Large intestine (tissue), 3 donors: ENCODE measurements around the gene NELL1. TPM values are rescaled to one million over a fixed set of nuclear protein-coding genes. Genes with fewer than 3 reads are reported as not detected.

Source experiments
- DNase-seq, 2 donors: peaks; one replicate each; pipeline versions ENCODE4 v3.0.0 to v3.0.0-alpha.2; 2013
- H3K27ac ChIP-seq: one replicate; pipeline ENCODE4 v1.5.1; 2013; ENCODE audit warnings: low read length
- H3K27me3 ChIP-seq: 2 replicates; pipeline ENCODE4 v1.6.1; 2013; ENCODE audit warnings: low read length; ENCODE audit not compliant: control insufficient read depth, insufficient read depth
- H3K36me3 ChIP-seq: 2 replicates; pipeline ENCODE4 v1.6.1; 2013; ENCODE audit warnings: low read length; ENCODE audit not compliant: control insufficient read depth, insufficient read depth
- H3K4me1 ChIP-seq: one replicate; pipeline ENCODE4 v1.6.1; 2013; ENCODE audit warnings: low read length; ENCODE audit not compliant: control insufficient read depth, insufficient read depth
- H3K4me3 ChIP-seq: one replicate; pipeline ENCODE4 v1.5.1; 2013; ENCODE audit warnings: low read length
- H3K9me3 ChIP-seq: one replicate; pipeline ENCODE4 v1.6.1; 2013; ENCODE audit warnings: mild to moderate bottlenecking, low read depth, low read length, moderate library complexity; ENCODE audit not compliant: control insufficient read depth
- WGBS: methylation state at CpG from one replicate; pipeline ENCODE4 v1.1.5; 2013; ENCODE audit warnings: low lambda C conversion rate; ENCODE audit not compliant: insufficient coverage; 5-methylcytosine and 5-hydroxymethylcytosine counted together
- polyA plus RNA-seq: library from polyadenylated mRNA; unstranded; fragments of 120-200 nt; gene quantifications from one replicate; pipeline ENCODE4 v1.2.1, GENCODE V29; 2013

The NELL1 gene
- polyA plus RNA-seq, 1 donor = 5.1 TPM

GRCh38 chr11:20661445-20661844, 7.9 kb upstream of the NELL1 start:
- DNase-seq = no peak
- no CpG with 5 or more reads among the region's 3 CpGs for WGBS
- H3K9me3 ChIP-seq = no peaks in the 10 kb centered on the region

GRCh38 chr11:20661850-20662249, 7.5 kb upstream of the NELL1 start:
- Histone ChIP-seq H3K27me3 (peaks cover 6% of the 10 kb centered on the region), H3K27ac (no peak overlapping the region), H3K4me1 (no peaks in the 10 kb centered on the region), H3K36me3 (no peaks in the 10 kb centered on the region), H3K9me3 (no peaks in the 10 kb centered on the region), H3K4me3 (no peak overlapping the region)
- WGBS = no CpG with 5 or more reads among the region's 3 CpGs
- no peak for DNase-seq

More at GRCh38 chr11:20661445-20661844, 7.9 kb upstream of the NELL1 start:
- Histone ChIP-seq H3K4me1 (no peaks in the 10 kb centered on the region), H3K36me3 (no peaks in the 10 kb centered on the region), H3K4me3 (no peak overlapping the region), H3K27ac (no peak overlapping the region), H3K27me3 (peaks cover 4% of the 10 kb centered on the region)

DNA sequence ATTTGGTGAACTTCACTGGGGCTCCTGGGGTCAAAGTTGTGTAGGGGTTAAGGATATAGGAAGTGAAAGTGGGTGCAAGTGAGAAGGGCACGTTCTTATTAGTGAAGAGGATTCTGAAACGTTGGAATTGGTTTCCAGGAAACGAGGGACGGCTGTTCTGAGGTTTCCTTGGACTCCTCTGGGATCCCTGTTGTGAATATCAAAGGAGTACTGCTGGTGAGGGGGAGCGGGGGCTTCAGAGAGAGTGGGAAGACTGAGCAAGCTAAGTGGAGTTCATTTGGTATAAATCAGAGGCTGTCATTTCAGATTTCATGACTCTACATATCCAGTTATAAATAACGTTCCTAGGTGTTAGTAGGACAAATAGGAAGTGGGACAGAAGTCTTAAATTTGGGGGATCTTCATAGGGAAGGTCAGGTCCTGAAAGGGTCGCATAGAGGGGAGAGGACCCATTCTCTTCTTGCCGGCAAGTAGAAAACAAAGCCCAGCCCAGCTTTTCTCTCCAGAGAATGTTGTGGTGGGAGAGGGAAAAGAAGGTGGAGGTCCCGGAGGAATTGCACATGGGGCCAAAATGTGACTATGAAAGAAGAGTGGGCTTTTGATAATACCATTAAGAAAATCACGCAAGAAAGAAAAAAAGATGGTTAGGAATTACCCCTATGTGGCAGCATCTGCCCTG, 1.1 kb upstream of the NELL1 start:
- peaks cover 4% of the 10 kb centered on the region for H3K9me3 ChIP-seq
- WGBS = no CpG with 5 or more reads among the region's 10 CpGs
- no peak for DNase-seq
- H3K4me3 ChIP-seq = peak overlapping the region; percentile 38
- H3K36me3 ChIP-seq = no peaks in the 10 kb centered on the region
- no peaks in the 10 kb centered on the region for H3K4me1 ChIP-seq
- no peak overlapping the region for H3K27ac ChIP-seq
- H3K27me3 ChIP-seq = peaks cover 65% of the 10 kb centered on the region

DNA sequence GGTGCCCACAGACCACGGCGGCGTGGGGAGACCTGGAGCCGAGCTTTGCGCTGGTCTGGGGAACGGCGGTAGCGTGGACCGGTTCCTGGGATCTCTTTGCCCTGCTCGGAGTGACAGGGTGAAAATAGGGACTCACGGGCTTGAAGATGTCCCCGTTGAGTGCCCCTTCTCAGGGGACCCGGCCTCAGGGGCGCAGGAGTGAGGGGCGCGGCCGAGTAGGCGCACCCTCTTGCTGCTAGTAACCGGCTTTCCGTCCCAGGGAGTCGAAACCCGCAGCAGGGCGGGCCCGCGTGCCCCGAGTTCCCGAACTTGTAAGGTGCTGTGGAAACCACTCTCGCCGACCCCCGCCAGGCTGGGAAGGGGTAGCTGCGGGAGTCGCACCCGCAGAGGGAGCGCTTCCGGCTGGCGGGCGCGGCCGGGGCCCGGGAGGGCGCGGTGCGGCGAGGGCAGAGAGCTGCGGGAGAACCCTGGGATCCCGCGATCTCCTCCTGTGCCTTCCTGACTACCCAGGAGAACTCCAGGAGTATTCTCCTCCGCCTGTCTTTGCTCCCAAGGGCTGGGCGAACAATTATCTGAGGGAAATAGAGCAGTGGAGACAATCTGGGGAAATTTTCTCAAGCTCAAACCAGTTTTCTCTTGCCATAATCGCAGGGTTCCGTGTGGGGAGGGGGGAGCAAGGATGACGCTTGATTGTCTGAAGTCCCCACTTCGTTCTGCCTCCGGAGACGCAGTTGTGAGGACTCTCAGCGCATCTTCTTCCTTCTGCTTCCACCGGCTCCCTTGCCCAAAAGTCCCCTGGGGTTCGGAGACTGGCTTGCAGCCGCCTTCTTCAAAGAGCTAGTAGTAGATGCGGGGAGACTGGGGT, 666 bp downstream of the NELL1 start:
- Histone ChIP-seq H3K27ac (no peak overlapping the region), H3K9me3 (peaks cover 4% of the 10 kb centered on the region), H3K36me3 (no peaks in the 10 kb centered on the region), H3K27me3 (peaks cover 68% of the 10 kb centered on the region), H3K4me1 (no peaks in the 10 kb centered on the region), H3K4me3 (peak overlapping the region; percentile 44)
- WGBS = no CpG with 5 or more reads among the region's 60 CpGs
- no peak for DNase-seq

DNA sequence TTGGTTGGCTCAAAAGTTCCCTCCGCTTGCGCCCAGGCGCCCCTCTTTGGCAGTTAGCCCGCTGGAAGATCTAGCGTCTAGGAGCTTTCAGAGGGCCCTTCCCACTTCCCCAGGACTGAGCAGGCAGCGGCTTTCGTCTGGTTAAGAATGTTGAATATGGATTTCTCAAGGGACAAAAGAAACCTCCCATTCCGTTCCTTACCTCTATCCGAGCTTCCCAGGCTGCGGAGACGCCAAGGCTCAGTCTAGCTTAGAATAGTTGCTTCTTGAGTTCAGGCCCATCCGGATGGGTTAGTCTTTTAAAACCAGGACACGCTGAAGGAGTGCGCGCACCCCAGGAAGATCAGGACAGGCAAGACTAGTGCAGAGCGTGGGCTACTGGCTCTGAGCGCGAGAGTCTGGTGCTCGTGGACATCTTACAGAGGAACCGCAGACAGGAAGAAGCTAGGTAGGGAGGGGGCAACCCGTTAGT, 1.6 kb downstream of the NELL1 start:
- H3K9me3 ChIP-seq = peaks cover 4% of the 10 kb centered on the region

DNA sequence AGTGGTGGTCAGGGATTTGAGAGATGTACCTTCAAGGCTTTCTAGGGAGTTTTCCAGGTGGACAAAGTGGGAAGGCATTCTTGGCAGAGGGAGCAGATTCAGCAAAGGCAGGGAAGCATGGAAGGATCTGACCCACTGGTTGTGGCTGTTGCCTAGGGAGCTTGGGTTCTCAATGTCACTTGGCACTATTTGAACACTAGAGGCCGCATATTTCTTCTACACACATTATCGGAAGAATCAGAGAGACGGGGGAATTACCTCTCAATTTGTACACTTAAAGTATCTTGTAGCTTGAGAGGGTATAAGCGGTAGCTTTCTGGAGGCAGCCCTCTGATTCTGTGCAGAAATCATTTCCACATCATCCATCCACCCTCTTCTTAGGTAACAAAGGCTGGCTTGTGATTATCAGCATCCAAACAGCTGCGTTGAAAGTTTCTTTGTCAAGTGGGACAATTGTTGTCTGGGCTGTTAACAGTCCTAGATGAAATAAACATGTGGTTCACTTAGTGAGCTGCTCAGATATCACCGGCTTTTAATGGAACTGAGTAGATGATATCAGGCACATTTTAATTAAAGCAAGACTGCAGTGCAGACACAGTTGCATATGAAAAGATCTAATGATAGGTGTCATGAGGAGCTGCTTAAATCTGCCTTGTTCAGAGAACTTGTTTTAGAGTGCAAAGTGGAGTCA, 2.6 kb downstream of the NELL1 start:
- Histone ChIP-seq H3K4me3 (no peak overlapping the region), H3K36me3 (no peaks in the 10 kb centered on the region), H3K4me1 (no peaks in the 10 kb centered on the region), H3K27ac (no peak overlapping the region), H3K27me3 (peaks cover 60% of the 10 kb centered on the region), H3K9me3 (peaks cover 4% of the 10 kb centered on the region)
- DNase-seq = no peak
- WGBS = no CpG with 5 or more reads among the region's 6 CpGs

More for the DNA sequence above, 1.6 kb downstream of the NELL1 start:
- H3K27ac ChIP-seq = no peak overlapping the region
- peaks cover 64% of the 10 kb centered on the region for H3K27me3 ChIP-seq
- DNase-seq = no peak
- no peaks in the 10 kb centered on the region for H3K4me1 ChIP-seq
- no peaks in the 10 kb centered on the region for H3K36me3 ChIP-seq
- no CpG with 5 or more reads among the region's 21 CpGs for WGBS
- no peak overlapping the region for H3K4me3 ChIP-seq

GRCh38 chr11:20672575-20672974, 3.2 kb downstream of the NELL1 start:
- no peak for DNase-seq
- no CpG with 5 or more reads among the region's 2 CpGs for WGBS

GRCh38 chr11:20676658-20677057, 7.3 kb downstream of the NELL1 start:
- no peak for DNase-seq
- no peak overlapping the region for H3K4me3 ChIP-seq
- no peak overlapping the region for H3K27ac ChIP-seq
- no peaks in the 10 kb centered on the region for H3K9me3 ChIP-seq
- H3K27me3 ChIP-seq = peaks cover 16% of the 10 kb centered on the region
- no peaks in the 10 kb centered on the region for H3K4me1 ChIP-seq
- no peaks in the 10 kb centered on the region for H3K36me3 ChIP-seq
- WGBS = no CpG with 5 or more reads among the region's 2 CpGs

More at GRCh38 chr11:20672575-20672974, 3.2 kb downstream of the NELL1 start:
- H3K9me3 ChIP-seq = peaks cover 4% of the 10 kb centered on the region
- no peaks in the 10 kb centered on the region for H3K36me3 ChIP-seq
- peaks cover 56% of the 10 kb centered on the region for H3K27me3 ChIP-seq
- no peak overlapping the region for H3K27ac ChIP-seq
- no peaks in the 10 kb centered on the region for H3K4me1 ChIP-seq
- no peak overlapping the region for H3K4me3 ChIP-seq

DNA sequence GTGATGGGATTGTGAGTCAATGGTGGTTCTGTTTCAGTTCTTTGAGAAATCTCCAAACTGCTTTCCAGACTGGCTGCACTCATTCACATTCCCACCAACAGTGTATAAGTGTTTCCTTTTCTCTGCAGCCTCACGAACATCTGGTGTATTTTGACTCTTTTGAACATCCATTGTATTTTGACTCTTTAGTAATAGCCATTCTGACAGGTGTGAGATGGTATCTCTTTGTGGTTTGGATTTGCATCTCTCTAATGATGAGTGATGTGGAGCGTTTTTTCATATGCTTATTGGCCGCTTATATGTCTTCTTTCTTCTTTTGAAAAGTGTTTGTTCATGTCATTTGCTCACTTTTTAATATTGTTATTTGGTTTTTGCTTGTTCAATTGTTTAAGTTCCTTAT, 19.4 kb downstream of the NELL1 start:
- H3K27me3 ChIP-seq = no peaks in the 10 kb centered on the region
- no peaks in the 10 kb centered on the region for H3K9me3 ChIP-seq
- no peak overlapping the region for H3K4me3 ChIP-seq
- H3K36me3 ChIP-seq = no peaks in the 10 kb centered on the region
- no peaks in the 10 kb centered on the region for H3K4me1 ChIP-seq
- H3K27ac ChIP-seq = no peak overlapping the region
- 87% methylated on average over 2 of the region's 3 CpGs for WGBS
- no peak for DNase-seq

- WGBS = no CpG with 5 or more reads among the region's 6 CpGs
- Histone ChIP-seq H3K27me3 (no peaks in the 10 kb centered on the region), H3K36me3 (no peaks in the 10 kb centered on the region), H3K27ac (no peak overlapping the region), H3K9me3 (no peaks in the 10 kb centered on the region), H3K4me3 (no peak overlapping the region), H3K4me1 (no peaks in the 10 kb centered on the region)
- DNase-seq = no peak
Observed at GRCh38 chr11:20707876-20708275, 38.5 kb downstream of the NELL1 start.
